GM06990 (cell line): ENCODE measurements around the gene AK8.

Experiments
- DNase-seq: peaks from one replicate; pipeline ENCODE4 v3.0.0-alpha.2; 2011; ENCODE audit not compliant: insufficient read length; ENCODE audit errors: extremely low read depth
- H3K27me3 ChIP-seq: replicated peaks from 2 replicates; pipeline ENCODE4 v1.6.0; 2011; ENCODE audit warnings: low read length; ENCODE audit not compliant: control insufficient read depth, insufficient read depth
- H3K36me3 ChIP-seq: 2 replicates; pipeline ENCODE4 v1.5.1; 2011; ENCODE audit warnings: low read length; ENCODE audit not compliant: control insufficient read depth, insufficient read depth
- H3K4me3 ChIP-seq: replicated peaks from 2 replicates; pipeline ENCODE4 v1.5.1; 2011; ENCODE audit warnings: low read depth, mild to moderate bottlenecking, control low read depth, low read length
- TF ChIP-seq, protein P1 (sequence below): IDR thresholded peaks from 2 replicates; pipeline ENCODE4 v1.5.1; 2011; ENCODE audit warnings: low read length, control low read depth, mild to moderate bottlenecking, inconsistent platforms; ENCODE audit not compliant: insufficient read depth, poor library complexity, severe bottlenecking

AK8 gene

GRCh38 chr9:132903574-132904492 is 25.7 kb upstream of the AK8 start:
- no peaks in the 10 kb centered on the region for H3K27me3 ChIP-seq
- H3K36me3 ChIP-seq: peaks cover 12% of the 10 kb centered on the region
- H3K4me3 ChIP-seq: no peak overlapping the region
- DNase-seq: no peak
- TF ChIP-seq, protein P1, sequence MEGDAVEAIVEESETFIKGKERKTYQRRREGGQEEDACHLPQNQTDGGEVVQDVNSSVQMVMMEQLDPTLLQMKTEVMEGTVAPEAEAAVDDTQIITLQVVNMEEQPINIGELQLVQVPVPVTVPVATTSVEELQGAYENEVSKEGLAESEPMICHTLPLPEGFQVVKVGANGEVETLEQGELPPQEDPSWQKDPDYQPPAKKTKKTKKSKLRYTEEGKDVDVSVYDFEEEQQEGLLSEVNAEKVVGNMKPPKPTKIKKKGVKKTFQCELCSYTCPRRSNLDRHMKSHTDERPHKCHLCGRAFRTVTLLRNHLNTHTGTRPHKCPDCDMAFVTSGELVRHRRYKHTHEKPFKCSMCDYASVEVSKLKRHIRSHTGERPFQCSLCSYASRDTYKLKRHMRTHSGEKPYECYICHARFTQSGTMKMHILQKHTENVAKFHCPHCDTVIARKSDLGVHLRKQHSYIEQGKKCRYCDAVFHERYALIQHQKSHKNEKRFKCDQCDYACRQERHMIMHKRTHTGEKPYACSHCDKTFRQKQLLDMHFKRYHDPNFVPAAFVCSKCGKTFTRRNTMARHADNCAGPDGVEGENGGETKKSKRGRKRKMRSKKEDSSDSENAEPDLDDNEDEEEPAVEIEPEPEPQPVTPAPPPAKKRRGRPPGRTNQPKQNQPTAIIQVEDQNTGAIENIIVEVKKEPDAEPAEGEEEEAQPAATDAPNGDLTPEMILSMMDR: no peak

GRCh38 chr9:132901858-132902831 is 24.1 kb upstream of the AK8 start:
- DNase-seq: peak; percentile 25
- TF ChIP-seq, protein P1: peak; percentile 89
- peaks cover 17% of the 10 kb centered on the region for H3K36me3 ChIP-seq
- H3K4me3 ChIP-seq: no peak overlapping the region
- H3K27me3 ChIP-seq: no peaks in the 10 kb centered on the region

DNA sequence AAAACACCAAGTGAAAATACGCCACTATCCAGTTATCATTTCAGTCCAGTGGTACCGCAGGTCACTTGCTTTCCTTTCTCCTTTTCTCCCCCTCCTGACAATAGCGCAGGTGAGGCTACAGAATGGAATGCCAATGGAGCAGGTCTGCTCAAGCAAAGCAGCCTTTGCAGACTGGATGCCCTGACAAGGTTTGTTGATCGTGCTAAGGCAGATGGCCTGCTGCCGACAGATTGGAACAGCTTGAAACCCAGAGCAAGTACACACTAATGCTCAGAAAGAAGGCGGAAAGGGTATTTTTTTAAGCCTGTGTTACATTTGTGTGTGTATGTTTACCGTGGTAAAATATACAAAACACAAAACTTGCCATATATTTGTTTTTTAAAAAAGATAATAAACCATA is 20.0 kb upstream of the AK8 start:
- no peak overlapping the region for H3K4me3 ChIP-seq
- H3K36me3 ChIP-seq: peaks cover 29% of the 10 kb centered on the region
- DNase-seq: no peak
- TF ChIP-seq, protein P1: no peak
- H3K27me3 ChIP-seq: no peaks in the 10 kb centered on the region

DNA sequence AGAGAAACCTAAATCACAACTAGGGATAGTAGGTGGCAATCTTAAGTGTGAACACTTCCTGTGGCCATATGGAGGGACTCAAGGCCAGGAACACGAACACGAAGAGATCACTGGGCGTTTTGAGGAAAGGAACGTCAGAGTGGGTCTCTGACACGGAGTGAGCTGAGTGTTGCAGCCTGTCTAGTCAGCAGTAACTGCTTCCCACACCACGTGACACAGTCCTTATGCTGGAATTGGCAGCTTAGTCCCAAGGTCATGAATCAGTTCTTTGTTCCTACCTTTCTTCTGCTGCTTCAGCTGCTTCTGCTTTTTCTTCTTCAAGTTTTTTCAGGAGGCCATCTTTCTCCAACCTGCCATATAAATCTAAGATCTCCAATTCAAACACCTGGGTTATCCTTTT is 18.8 kb upstream of the AK8 start:
- DNase-seq: no peak
- TF ChIP-seq, protein P1: no peak
- H3K4me3 ChIP-seq: no peak overlapping the region
- peaks cover 29% of the 10 kb centered on the region for H3K36me3 ChIP-seq
- no peaks in the 10 kb centered on the region for H3K27me3 ChIP-seq

GRCh38 chr9:132896264-132896663 is 18.2 kb upstream of the AK8 start:
- H3K4me3 ChIP-seq: no peak overlapping the region
- TF ChIP-seq, protein P1: no peak
- peaks cover 29% of the 10 kb centered on the region for H3K36me3 ChIP-seq
- no peaks in the 10 kb centered on the region for H3K27me3 ChIP-seq
- DNase-seq: no peak
